Measurements from ENCODE around the gene RNH1. TPM values are rescaled to one million over a fixed set of nuclear protein-coding genes. Genes with fewer than 3 reads are reported as not detected.

RNH1 gene
- total RNA-seq, 1 donor from 2014 or later = 99.8 TPM

DNA sequence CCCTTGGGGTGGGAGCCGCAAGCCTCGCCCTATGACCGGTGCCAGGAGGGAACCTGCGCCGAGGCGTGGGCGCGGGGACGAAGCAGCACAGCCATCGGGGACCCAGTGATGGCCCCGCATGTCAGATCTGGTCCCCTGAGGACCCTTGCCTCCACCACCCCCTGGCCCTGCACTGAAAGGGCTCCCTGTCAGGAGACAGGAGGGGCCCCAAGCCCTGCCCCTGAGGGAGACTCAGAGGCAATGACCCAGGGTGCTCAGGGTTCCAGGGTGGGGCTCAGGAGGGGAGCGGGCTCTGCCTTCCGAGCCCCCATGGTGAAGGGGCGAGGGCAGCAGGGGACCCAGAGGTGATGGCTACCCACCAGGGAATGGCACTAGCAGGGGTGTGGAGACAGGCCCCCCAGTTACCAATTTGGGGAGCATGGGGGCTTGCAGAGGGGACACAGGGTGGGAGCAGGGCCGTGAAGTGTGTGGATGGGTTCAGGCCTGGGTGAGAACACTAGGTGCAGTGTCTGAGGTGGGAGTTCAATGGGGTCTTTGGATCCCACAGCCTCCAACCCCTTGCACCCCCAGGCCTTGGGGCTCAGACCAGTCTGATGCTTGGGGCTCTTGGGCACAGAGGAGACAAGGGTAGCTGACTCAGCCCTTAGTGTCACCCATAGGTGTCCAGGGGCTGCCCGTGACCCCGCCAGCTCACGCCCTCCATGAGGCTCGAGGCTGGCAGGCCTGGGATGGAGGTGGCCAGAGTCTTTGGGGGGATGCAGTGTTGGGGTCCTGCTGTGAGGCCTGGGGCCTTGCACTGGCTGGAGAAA, 30.8 kb upstream of the RNH1 start:
- intact Hi-C loops (cut with micrococcal nuclease) = loop anchor here (1.0 to 5.0 kb wide), 3 partner anchors 17 to 159 kb away; partner anchors contain the start of genes DEAF1 and TMEM80

DNA sequence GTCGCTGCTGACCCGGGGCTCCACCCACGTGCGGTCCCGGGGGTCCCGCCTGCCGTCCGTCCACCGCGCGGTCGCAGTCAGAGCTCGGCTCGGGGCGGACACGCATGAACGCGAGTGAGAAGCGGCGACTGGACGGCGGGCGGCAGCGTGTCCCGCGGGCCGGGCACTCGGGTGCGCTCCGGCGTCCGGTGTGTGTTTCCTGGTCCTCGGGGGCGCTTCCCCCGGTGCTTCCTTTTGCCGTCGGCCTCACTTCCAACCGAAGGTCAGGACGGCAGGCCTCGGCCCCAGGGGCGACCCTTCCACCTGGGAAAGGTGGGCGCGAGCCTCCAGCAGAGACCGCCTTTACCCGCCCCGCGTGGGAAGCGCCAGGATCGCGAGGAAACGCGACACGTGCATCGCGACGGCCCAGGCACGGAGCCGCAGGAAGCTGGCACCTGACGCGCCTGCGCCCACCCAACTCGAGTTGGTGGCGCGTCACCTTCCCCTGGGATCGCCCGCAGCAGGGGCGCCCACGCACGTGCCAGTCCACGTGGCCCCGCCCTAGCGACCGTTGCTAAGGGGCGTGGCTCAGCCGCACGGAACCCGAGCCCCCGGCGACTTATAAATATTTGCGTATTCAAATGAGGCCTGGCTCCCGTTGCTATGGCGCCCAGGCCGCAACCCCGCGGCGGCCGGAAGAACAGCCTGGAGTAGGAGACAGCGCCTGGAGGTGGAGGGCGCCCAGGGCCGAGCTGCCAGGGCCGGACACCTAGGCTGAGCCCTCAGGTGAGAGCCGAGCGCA, 30.0 kb upstream of the RNH1 start, which contains the start of gene LRRC56:
TSS of gene LRRC56 (plus strand) at position 687 of the 781 bp plus-strand sequence. CDS start 3,158 bp downstream, outside the sequence.
- intact Hi-C loops (cut with micrococcal nuclease) = loop anchor here (1.0 to 5.0 kb wide), 3 partner anchors 18 to 160 kb away; partner anchors contain the start of genes DEAF1 and TMEM80

DNA sequence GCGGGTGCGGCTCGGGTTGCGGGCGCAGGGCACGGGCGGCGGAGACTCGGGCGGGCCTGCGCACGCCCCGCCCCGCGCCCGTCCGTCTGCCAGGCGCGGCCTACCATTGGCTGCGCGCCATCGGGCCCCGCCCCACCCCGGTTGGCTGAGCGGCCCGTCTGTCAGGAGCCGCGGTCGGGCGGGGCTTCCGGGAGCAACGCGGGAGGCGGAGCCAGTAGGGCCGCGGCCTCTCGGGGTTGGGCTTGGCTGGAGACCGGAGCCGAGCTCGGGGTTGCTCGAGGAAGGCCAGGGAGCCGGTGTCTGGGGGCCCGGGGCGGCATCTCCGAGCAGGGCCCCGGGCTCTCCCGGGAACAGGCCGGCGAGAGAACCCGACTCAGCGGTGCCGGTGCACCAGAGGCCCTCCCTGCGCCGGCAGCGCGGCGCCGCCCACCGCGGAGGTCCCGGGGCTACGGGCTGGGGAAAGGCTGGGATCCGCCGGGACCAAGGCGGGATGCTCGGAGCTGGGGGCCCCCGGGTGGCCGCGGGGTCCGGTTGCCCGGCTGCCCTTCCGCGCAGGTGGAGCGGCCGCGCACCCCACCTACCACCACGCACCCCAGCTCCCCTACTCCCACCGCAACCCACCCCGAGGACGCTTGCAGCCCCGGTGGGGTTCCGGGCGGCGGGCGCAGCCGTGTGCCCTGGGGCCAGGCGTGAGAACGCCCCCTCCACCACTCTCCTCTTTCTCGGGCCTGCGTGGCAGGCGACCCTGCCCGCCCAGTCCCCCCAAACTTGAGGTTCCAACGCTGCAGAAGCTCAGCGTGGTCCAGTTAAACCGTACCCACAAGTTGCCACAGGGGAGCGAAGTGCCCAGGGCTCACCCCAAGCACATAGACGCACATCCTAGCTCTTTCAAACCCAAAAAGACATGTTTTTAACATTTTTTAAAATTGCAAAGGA, 28.7 kb upstream of the RNH1 start, which contains the start of gene HRAS:
TSS of gene HRAS (minus strand) at position 58 of the 936 bp plus-strand sequence.
- intact Hi-C loops (cut with micrococcal nuclease) = loop anchor here (1.0 to 5.0 kb wide), 5 partner anchors 17 to 299 kb away; partner anchors contain the start of genes DEAF1, PSMD13, RNH1 and SIRT3

DNA sequence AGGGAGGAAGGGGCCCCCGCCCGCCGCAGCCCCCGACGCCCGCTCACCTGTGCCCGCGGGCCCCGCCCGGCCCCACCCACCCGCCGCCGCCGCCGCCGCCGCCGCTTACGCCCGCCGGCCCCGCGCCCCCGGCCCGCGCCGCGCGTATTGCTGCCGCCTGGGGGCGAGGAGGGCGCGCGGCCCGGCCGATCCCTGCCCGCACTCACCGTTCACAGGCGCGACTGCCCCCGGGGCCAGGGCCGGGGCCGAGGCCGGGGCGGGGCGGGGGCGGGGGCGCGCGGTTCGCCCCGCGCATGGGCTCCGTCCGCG, 28.1 kb upstream of the RNH1 start:
- intact Hi-C loops (cut with micrococcal nuclease) = loop anchor here (1.0 to 5.0 kb wide), 4 partner anchors 16 to 299 kb away; partner anchors contain the start of genes DEAF1, PSMD13, RNH1 and SIRT3

GRCh38 chr11:534396-535209, 27.6 kb upstream of the RNH1 start:
- intact Hi-C loops (cut with micrococcal nuclease) = loop anchor here (1.0 to 5.0 kb wide), 4 partner anchors 16 to 298 kb away; partner anchors contain the start of genes DEAF1, PSMD13, RNH1 and SIRT3

GRCh38 chr11:533586-534395, 26.7 kb upstream of the RNH1 start:
- intact Hi-C loops (cut with micrococcal nuclease) = loop anchor here (2.0 kb wide), 1 partner anchor 15 kb away; no protein-coding TSS in a partner anchor

- intact Hi-C loops (cut with micrococcal nuclease) = no loop called here
Observed at GRCh38 chr11:532986-533585, 26.0 kb upstream of the RNH1 start.

DNA sequence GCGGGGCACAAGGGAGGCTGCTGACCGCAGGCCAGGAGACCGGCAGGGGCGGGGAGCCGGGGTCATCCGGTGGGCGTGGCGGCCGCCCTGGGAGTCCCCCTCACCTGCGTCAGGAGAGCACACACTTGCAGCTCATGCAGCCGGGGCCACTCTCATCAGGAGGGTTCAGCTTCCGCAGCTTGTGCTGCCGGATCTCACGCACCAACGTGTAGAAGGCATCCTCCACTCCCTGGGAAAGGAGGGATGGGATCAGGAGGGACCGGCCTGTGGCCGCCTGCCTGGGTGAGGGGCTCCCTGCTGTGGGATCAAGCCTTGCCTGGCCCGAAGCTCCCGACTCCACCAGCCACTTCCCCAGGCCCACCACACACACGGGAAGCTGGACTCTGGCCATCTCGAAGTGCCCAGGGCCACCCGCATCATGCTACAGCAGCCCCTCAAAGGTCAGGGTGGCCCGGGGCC, 25.5 kb upstream of the RNH1 start:
- intact Hi-C loops (cut with micrococcal nuclease) = no loop called here

- intact Hi-C loops (cut with micrococcal nuclease) = no loop called here
Observed at GRCh38 chr11:531919-532526, 25.0 kb upstream of the RNH1 start.

DNA sequence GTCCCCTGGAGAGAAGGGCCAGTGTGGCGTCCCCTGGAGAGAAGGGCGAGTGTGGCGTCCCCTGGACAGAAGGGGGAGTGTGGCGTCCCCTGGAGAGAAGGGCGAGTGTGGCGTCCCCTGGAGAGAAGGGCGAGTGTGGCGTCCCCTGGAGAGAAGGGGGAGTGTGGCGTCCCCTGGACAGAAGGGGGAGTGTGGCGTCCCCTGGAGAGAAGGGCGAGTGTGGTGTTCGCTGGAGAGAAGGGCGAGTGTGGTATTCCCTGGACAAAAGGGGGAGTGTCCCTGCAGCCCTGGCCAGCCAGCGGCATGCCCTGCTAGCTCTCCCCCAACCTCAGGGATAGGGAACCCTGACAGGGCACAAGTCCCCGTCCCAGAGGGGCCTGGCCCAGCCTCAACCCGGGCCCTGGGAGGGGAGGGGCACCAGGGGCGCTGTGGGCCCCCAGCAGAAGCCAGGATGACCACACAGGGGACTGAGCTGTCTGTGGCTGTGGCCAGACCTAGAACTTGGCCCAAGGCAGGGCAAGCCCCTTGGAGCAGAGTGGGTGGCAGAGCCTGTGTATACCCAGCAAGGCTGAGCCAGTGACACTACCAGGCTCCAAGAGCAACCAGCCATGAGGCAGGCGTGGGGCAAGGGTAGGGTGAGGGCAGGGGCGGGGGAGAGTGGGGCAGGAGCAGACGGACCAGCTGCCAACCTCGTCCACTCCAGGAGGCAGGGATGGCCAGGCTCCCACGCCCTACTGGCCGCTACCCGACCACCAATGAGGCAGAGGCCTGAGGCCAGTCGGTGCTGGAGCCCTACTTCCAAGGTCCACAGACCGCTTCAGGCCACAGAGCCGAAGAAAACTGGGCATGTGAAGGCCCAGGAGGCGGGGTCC, 24.2 kb upstream of the RNH1 start:
- intact Hi-C loops (cut with micrococcal nuclease) = no loop called here

GRCh38 chr11:529728-530411, 22.8 kb upstream of the RNH1 start:
- intact Hi-C loops (cut with micrococcal nuclease) = no loop called here

DNA sequence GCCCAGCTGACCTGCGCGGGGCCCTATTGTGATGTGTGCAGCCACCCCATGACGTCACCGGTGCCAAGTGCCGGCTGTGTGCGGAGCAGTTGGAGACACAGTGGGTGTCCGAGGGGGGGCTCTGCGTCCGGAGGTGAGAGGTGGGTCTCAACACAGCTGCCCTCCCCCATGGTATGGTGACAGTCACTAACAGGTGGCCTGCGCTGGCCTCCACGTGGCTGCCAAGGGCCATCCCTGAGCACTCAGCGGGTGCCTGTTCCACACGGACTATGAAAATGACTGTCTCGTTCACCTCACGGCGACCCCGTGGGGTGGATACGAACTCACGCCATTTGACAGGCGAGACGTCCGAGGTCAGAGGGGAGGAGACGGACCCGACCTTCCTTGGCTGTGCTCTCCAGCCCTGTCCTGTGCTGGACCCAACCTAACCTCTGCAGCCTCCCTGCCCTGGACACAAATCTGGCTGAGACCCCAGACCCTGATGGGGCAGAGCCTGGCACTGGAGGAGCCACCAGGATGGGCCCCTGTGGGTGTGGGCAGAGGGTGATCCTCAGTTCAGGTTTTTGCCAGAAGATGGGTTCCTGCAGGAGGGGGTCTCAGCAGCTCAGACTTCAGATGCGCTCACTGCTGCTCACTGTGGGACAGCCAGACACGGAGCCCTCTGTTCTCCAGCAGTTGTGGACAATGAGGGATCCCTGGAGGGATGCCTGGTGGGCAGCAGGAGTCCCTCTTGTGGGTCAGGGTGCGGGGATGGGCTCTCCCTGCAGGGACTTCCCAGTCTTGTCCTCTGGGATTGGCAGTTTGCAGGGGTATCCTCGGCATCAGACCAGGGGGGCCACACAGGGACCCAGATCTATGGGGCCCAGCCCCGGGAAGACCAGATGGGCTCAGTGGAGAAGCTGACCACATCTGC, 22.0 kb upstream of the RNH1 start:
- intact Hi-C loops (cut with micrococcal nuclease) = no loop called here

DNA sequence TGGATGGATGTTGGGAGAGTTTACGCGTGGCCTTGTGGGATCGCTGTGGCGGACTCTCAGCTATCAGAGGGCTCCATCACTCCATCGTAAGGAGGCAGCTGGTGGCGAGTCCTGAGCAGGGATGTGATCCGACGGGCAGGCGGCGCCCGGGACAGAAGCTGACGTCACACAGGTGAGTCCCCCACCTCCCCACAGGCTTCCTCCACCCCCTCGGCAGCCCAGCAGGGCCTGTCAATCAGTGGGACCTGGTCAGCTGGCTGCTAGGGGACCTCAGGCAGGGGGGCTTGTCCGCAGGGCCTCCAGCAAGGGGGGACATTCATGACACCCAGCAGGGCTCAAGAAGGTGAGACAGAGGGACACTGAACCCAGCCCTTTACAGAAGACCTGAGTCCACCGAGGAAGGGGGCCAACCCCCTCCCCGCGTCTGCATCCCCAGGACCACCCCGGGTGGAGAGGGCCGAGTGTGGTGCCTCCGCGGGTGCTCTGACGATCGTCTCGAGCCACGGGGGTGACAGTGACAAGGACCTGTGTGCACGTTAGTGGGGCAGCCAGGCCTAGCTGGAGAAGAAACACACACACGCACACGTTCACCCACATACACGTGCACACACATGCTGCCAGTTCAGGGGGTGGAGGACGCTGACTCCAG, 21.2 kb upstream of the RNH1 start:
- intact Hi-C loops (cut with micrococcal nuclease) = no loop called here

- intact Hi-C loops (cut with micrococcal nuclease) = no loop called here
Observed at GRCh38 chr11:526192-526591, 19.1 kb upstream of the RNH1 start.

DNA sequence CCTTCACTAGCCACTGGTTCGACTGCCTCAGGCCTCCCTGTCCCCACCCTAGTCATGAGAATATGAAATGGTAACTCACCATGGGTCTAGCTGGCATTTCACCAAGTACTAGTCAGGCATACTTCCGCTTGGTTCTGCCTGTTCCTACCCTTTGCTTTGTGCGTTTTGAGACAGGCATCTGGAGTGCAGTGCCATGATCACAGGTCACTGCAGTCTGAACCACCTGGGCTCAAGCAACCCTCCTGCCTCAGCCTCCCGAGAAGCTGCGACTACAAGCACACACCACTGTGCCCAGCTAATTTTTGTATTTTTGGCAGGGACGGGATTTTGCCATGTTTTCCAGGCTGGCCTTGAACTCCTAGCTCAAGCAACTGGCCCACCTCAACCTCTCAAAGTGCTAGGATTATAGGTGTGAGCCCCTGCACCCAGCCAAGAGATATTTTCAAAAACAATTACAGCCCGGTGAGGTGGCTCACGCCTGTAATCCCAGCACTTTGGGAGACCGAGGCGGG, 14.2 kb upstream of the RNH1 start:
- intact Hi-C loops (cut with micrococcal nuclease) = no loop called here
